CD4-positive, alpha-beta T cell treated with Interleukin-10 for 1 hour (primary cell): ENCODE results near the gene PRR13.
"Not testable (repeated sequence)": the region's sequence is repeated elsewhere in the genome, so short reads cannot be mapped to it uniquely, and the experiment has no call there.

Source experiments
- DNase-seq: peaks from one replicate; pipeline ENCODE4 v3.0.0-alpha.2; 2020

The PRR13 gene

GRCh38 chr12:53474077-53474476, 32.5 kb downstream of the PRR13 start:
- no peak for DNase-seq

GRCh38 chr12:53474819-53475218, 33.3 kb downstream of the PRR13 start:
- DNase-seq = no peak

GRCh38 chr12:53476769-53477209, 35.3 kb downstream of the PRR13 start:
- peak; percentile 43 for DNase-seq

- DNase-seq = no peak
These were observed 37.3 kb downstream of the PRR13 start for GRCh38 chr12:53478865-53479264.

GRCh38 chr12:53479331-53479730, 37.8 kb downstream of the PRR13 start:
- no peak for DNase-seq

- no peak for DNase-seq
These were observed 39.2 kb downstream of the PRR13 start for GRCh38 chr12:53480491-53481442.

GRCh38 chr12:53481458-53481857, 39.9 kb downstream of the PRR13 start:
- DNase-seq = not testable (repeated sequence)

- peak; percentile 30 for DNase-seq
These were observed 40.5 kb downstream of the PRR13 start for GRCh38 chr12:53481939-53482586.

- no peak for DNase-seq
These were observed 41.2 kb downstream of the PRR13 start for GRCh38 chr12:53482626-53483168.

GRCh38 chr12:53483225-53483978, 41.9 kb downstream of the PRR13 start:
- no peak for DNase-seq

GRCh38 chr12:53483979-53484377, 42.4 kb downstream of the PRR13 start:
- no peak for DNase-seq

GRCh38 chr12:53484686-53485575, 43.4 kb downstream of the PRR13 start:
- DNase-seq = no peak

GRCh38 chr12:53485955-53486735, 44.6 kb downstream of the PRR13 start:
- no peak for DNase-seq

GRCh38 chr12:53486736-53487487, 45.4 kb downstream of the PRR13 start:
- no peak for DNase-seq

- DNase-seq = no peak
These were observed 47.8 kb downstream of the PRR13 start for GRCh38 chr12:53489242-53489864.

GRCh38 chr12:53492188-53492587, 50.7 kb downstream of the PRR13 start:
- peak; percentile 23 for DNase-seq

GRCh38 chr12:53492830-53493609, 51.5 kb downstream of the PRR13 start:
- DNase-seq = peak; percentile 92

- DNase-seq = no peak
These were observed 52.3 kb downstream of the PRR13 start for GRCh38 chr12:53493610-53494391.
